ENCODE data around the gene TXNDC16. TPM values are rescaled to one million over a fixed set of nuclear protein-coding genes. Genes with fewer than 3 reads are reported as not detected.
A peak's percentile ranks its signal among the peaks of the same experiment; 100 is the strongest.
"Not testable (repeated sequence)": the region's sequence is repeated elsewhere in the genome, so short reads cannot be mapped to it uniquely, and the experiment has no call there.

The TXNDC16 gene
- total RNA-seq, 1 donor from 2014 or later: 15.2 TPM

DNA sequence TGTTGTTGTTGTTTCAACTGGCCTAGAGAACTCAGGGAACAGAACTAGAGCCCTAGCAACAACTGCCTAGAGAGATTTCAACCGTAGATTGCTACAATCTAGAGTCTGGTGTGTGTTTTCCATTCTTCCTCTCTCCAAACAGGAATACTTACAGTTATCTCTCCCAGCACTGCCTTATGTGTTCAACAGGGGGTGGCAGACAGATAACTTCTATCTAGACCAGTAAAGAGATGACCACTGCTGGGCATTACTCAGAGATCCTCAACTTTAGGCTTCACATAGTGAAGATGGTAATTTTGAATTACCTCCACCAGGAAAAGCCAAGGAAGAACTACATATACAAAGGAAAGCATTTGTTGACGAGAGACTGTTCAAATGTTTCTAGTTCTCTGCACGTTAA is 4.8 kb downstream of the TXNDC16 start:
- intact Hi-C loops (cut with DNase I): no loop called here
- DNase-seq (ENCODE audit: low spot score) (no peak), ATAC-seq (no peak)

DNA sequence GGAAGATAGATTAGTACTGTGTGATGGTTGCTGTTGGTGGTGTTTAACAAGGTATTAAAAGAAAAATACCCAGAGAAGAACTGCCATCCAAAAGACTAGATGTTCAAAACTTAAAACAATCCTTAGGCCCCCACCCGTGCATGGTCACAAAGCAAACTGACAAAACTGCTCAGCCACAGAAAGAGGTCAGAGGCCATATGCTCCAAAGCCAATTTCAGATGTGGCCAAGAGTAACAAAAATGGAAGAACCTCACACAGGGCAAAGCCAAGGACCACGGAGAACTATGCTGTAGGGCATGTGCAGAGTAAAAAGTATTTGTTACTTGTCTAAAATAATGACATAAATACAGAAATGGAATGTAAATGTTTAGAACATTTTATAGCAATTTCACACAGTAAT is 5.3 kb downstream of the TXNDC16 start:
- DNase-seq (ENCODE audit: low spot score) (no peak), ATAC-seq (peak; percentile 63)
- intact Hi-C loops (cut with DNase I): no loop called here

DNA sequence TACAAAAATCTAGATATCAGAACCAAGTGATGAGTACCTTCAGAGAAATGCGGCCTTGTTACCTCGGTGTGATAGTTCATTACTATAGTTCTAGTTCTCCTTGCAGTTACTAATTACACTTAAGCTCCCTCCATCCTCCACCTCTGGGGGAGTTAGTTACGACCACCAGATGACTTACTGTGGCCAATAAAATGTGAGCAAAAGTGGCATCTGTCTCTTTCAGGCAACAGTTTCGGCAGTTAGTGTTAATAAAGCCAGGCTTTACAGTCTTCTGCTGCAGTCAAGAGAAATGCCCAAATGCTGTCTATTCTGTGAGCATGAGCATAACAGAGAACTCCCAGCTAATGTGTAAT is 6.0 kb downstream of the TXNDC16 start:
- intact Hi-C loops (cut with DNase I): no loop called here
- ATAC-seq (no peak), DNase-seq (ENCODE audit: low spot score) (no peak)

GRCh38 chr14:52545584-52546317 is 6.6 kb downstream of the TXNDC16 start:
- DNase-seq (ENCODE audit: low spot score) (no peak), ATAC-seq (peak; percentile 32)
- intact Hi-C loops (cut with DNase I): no loop called here

DNA sequence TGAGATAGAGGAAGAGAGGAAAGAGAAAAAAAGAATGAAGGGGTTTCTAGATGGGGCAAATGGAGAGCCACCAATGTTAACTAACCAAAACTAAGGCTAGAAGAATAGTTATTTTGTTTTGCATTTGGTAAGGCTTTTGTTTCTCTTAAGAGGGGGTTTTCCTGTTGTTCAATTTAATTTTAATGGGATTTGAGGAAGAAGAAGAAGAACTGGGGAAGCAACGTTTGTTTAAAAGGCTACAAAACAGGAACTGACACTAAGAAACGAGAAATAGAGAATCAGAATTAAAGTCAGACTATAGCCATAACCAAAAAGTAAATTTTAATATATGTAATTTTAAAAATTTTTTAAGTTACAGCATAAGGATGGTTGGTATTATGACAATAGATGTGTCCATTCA is 13.7 kb downstream of the TXNDC16 start:
- DNase-seq (ENCODE audit: low spot score): no peak
- ATAC-seq: no peak
- intact Hi-C loops (cut with DNase I): no loop called here

DNA sequence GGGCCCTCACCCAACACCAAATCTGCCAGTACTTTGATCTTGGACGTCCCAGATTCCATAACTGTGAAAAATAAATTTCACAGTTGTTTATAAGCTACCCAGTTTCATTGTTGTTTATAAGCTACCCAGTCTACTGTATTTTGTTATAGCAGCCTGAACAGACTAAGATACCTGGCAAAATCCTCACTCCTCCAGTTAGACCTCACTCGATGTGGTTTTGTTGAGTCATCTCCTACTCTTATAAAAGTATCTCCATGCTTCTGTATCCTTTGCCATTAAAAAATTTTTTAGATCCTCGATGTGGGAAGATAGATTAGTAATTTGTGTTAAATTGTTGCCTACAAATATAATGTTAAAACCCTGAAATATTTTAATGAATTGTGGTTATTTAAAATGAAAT is 16.0 kb downstream of the TXNDC16 start:
- intact Hi-C loops (cut with DNase I): no loop called here
- ATAC-seq: no peak
- DNase-seq (ENCODE audit: low spot score): no peak

GRCh38 chr14:52531481-52531880 is 20.8 kb downstream of the TXNDC16 start:
- no peak for DNase-seq (ENCODE audit: low spot score)
- no peak for ATAC-seq
- intact Hi-C loops (cut with DNase I): no loop called here

- intact Hi-C loops (cut with DNase I): no loop called here
- no peak for ATAC-seq
These were observed 25.3 kb downstream of the TXNDC16 start for GRCh38 chr14:52527052-52527451.

DNA sequence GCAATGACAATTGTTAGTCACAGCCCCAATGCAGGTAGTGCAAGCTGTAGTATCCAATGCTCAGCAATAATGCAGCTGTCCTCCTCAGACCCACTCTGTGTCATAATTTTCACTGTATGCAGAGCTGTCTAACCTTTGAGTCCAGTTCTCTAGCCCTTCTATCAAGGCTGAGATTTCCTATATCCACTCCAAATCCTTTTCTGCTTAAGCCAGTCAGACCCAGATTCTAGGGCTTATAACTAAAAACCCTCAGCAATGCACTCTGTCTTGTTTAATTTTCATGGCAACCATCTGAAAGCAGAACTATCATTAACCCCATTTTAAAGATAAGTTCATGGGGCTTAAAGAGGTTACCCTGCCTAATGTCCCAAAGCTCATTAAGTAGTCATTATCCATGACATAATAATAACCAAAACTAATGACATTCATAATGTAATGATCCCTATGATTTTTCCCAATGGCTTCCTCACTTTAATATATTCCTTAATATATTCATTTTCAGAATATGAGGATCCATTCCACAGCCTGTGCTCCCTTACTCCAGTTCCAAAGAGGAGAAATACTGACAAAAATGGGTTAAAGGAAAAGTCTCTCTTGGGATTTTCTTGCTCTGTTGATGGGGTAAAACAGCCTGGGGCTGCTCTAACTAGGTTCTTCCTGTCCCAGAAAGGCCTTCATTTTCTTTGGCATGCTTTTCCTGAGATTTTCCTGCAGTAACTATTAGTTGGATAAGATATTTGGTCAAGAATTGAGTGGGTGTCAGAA is 29.5 kb downstream of the TXNDC16 start:
- intact Hi-C loops (cut with DNase I): no loop called here
- DNase-seq (ENCODE audit: low spot score) (no peak), ATAC-seq (no peak)

More at GRCh38 chr14:52527052-52527451, 25.3 kb downstream of the TXNDC16 start:
- DNase-seq (ENCODE audit: low spot score): no peak

- intact Hi-C loops (cut with DNase I): no loop called here
- ATAC-seq: no peak
- DNase-seq (ENCODE audit: low spot score): no peak
These were observed 30.3 kb downstream of the TXNDC16 start for GRCh38 chr14:52522033-52522432.

DNA sequence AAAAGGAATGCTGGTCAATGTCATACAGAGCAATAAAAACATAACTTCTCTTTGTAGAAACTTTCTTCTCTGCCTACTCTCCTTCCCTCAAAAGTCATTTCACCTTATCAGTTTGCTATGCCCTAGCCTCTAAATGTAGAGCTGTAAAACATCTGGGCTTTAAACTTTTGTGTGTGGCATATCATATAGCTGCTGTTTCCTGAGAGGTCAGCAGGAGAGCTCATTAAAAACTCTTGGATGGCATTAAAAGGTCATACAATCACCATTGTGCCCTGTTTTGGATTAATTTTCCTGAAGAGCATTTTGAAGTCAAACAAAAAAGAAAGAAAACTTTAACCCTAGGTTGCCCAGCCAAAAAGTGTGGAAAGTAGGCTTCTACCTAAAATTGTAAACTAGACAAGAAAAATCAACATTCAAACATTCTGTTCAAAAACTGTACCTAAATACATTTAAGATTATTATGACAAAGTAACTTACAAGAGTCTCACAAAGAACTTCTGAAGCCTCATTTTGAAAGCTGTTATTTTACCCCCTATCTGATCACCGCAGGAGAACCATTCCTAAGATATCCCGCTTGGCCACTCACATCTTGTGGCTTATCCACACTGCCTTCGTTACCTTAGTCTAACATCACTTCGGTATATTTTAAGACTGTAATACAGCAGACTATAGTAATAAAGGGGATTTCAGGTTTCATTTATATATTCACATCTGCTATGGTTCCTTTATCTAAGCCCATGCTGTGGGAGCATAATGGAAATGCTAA is 38.1 kb downstream of the TXNDC16 start:
- DNase-seq (ENCODE audit: low spot score): no peak
- intact Hi-C loops (cut with DNase I): no loop called here
- ATAC-seq: no peak

- ATAC-seq (no peak), DNase-seq (ENCODE audit: low spot score) (no peak)
- intact Hi-C loops (cut with DNase I): no loop called here
These were observed 39.1 kb downstream of the TXNDC16 start for GRCh38 chr14:52513249-52513648.

GRCh38 chr14:52494444-52494843 is 57.9 kb downstream of the TXNDC16 start:
- intact Hi-C loops (cut with DNase I): no loop called here
- DNase-seq (ENCODE audit: low spot score): no peak
- ATAC-seq: no peak

DNA sequence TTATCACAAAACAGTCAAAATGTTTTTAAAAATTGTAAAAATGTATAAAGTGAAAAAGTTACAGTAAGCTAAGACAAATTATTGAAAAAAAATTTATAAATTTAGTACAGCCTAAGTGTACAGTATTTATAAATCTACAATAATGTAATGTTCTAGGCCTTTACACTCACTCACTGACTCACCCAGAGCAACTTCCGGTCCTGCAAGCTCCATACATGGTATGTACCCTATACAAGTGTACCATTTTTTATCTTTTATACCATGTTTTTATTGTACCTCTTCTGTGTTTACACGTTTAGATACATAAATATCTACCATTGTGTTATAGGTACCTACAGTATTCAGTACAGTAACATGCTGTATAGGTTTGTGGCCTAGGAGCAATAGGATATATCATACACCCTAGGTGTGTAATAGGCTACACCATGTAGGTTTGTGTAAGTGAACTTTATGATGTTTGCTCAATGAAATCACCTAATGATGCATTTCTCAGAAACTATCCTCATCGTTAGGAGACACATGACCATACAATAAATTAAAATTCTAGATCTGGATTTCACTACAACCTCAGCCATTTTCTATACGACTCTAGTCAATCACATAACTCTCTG is 66.8 kb downstream of the TXNDC16 start:
- ATAC-seq (no peak), DNase-seq (ENCODE audit: low spot score) (no peak)
- intact Hi-C loops (cut with DNase I): no loop called here

DNA sequence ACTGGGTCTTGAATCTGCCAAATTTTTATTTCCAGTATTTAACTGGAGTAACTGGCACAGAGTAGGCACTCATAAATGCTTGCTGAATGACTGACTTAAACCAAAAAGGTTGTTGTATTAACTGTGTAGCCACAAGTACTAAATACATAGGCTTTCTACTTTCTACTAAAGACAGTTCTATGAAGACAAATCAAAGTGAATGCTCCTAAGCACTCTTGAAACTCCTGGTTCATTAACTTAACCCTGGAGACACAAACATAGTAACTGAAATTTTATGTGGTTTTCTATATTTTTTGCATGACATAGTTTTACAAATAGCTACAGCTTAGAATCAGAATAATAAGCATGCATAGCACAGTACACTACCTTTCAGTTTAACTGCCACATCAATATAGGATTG is 70.4 kb downstream of the TXNDC16 start:
- intact Hi-C loops (cut with DNase I): no loop called here
- ATAC-seq: no peak

GRCh38 chr14:52473557-52473956 is 78.7 kb downstream of the TXNDC16 start:
- no peak for DNase-seq (ENCODE audit: low spot score)
- no peak for ATAC-seq
- intact Hi-C loops (cut with DNase I): no loop called here

More for the DNA sequence above, 70.4 kb downstream of the TXNDC16 start:
- DNase-seq (ENCODE audit: low spot score): no peak

DNA sequence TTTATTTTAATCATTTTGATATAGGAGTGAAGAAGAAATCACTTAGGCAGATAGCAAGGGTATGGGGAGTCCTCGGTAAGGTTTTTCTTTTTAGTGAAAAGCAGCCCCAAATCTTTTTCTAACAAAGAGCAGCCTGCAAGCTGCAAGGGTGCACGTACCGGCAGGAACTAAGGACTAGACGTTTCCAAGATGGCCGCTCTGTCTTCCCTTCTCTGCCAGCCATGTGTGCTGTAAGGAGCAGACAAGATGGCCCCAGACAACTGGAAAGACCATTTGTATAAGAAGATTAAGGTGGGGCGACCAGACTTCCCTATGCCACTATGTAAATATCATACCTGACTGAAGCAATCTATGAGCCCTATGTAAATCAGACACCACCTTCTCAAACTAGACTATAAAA is 79.6 kb downstream of the TXNDC16 start:
- ATAC-seq (no peak), DNase-seq (ENCODE audit: low spot score) (no peak)
- intact Hi-C loops (cut with DNase I): no loop called here

DNA sequence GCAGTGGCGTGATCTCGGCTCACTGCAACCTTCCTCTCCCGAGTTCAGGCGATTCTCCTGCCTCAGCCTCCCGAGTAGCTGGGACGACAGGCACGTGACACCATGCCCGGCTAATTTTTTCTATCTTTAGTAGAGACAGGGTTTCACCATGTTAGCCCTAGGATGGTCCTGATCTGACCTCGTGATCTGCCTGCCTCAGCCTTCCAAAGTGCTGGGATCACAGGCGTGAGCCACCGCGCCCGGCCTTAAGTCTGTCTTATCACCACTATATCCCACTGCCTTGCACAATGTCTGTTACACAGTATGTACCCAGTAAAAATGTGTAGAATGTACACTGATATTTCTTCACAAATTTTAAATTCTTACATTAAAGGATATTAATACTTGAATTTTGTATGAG is 80.1 kb downstream of the TXNDC16 start:
- ATAC-seq; intact Hi-C loops (cut with DNase I); DNase-seq (ENCODE audit: low spot score): not testable (repeated sequence)

GRCh38 chr14:52467515-52468266 is 84.6 kb downstream of the TXNDC16 start:
- no peak for ATAC-seq
- no peak for DNase-seq (ENCODE audit: low spot score)
- intact Hi-C loops (cut with DNase I): no loop called here

Measured in sciatic nerve (tissue), 2 donors.